ENCODE measurements around the gene FBN1.

DNA sequence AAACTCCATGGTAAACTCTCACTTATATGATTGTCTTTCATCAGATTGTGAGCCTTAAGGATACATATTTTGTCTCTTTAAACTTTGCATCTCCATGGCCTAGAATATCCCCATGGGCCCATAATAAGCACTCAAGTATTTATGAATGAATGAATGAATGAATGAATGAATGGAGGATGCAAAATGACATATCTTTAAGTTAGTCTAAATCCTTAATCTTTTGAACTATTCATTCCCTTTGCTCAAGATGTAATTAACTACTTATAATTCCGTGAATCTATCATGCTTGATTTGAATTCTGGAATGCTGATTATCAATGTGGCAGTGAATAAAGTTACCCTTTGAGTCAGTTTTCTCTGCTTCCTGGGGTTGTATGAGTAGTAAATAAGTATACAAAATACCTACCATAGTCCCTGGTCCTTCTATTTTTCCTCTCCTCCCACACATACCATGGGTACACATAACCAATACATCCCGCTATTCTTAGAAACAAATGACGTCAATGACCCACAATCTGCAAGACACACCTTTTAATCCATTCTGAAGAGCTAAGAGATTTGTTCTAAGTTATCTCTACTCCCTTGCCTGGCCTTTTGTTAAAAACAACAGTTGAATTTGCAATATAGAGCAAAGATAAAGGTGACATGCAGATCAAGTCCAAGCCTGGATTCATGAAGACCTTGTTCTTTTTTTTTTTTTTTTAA, 94.5 kb downstream of the FBN1 start:
- no peak for TF ChIP-seq POLR2A (IDR thresholded peaks at IDR 0.05; ENCODE audit: low read length)
- TF ChIP-seq, protein P1, sequence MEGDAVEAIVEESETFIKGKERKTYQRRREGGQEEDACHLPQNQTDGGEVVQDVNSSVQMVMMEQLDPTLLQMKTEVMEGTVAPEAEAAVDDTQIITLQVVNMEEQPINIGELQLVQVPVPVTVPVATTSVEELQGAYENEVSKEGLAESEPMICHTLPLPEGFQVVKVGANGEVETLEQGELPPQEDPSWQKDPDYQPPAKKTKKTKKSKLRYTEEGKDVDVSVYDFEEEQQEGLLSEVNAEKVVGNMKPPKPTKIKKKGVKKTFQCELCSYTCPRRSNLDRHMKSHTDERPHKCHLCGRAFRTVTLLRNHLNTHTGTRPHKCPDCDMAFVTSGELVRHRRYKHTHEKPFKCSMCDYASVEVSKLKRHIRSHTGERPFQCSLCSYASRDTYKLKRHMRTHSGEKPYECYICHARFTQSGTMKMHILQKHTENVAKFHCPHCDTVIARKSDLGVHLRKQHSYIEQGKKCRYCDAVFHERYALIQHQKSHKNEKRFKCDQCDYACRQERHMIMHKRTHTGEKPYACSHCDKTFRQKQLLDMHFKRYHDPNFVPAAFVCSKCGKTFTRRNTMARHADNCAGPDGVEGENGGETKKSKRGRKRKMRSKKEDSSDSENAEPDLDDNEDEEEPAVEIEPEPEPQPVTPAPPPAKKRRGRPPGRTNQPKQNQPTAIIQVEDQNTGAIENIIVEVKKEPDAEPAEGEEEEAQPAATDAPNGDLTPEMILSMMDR (IDR thresholded peaks at IDR 0.05): no peak
- TF ChIP-seq RFX5 (IDR thresholded peaks at IDR 0.05): no peak
- no peak for TF ChIP-seq RCOR1 (IDR thresholded peaks at IDR 0.05; ENCODE audit: low read depth, low read length)
- TF ChIP-seq, protein P2, sequence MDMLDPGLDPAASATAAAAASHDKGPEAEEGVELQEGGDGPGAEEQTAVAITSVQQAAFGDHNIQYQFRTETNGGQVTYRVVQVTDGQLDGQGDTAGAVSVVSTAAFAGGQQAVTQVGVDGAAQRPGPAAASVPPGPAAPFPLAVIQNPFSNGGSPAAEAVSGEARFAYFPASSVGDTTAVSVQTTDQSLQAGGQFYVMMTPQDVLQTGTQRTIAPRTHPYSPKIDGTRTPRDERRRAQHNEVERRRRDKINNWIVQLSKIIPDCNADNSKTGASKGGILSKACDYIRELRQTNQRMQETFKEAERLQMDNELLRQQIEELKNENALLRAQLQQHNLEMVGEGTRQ (IDR thresholded peaks at IDR 0.05): no peak
- TF ChIP-seq KDM1A (IDR thresholded peaks at IDR 0.05; ENCODE audit: low read depth): no peak
- TF ChIP-seq, protein P3, sequence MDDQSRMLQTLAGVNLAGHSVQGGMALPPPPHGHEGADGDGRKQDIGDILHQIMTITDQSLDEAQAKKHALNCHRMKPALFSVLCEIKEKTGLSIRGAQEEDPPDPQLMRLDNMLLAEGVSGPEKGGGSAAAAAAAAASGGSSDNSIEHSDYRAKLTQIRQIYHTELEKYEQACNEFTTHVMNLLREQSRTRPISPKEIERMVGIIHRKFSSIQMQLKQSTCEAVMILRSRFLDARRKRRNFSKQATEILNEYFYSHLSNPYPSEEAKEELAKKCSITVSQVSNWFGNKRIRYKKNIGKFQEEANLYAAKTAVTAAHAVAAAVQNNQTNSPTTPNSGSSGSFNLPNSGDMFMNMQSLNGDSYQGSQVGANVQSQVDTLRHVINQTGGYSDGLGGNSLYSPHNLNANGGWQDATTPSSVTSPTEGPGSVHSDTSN (IDR thresholded peaks at IDR 0.05): no peak
- TF ChIP-seq MAZ (IDR thresholded peaks at IDR 0.05; ENCODE audit: borderline replicate concordance, low read depth, low read length): no peak
- no peak for TF ChIP-seq SMC3 (IDR thresholded peaks at IDR 0.05)
- TF ChIP-seq JUN (IDR thresholded peaks at IDR 0.05): no peak
- TF ChIP-seq, protein P4, sequence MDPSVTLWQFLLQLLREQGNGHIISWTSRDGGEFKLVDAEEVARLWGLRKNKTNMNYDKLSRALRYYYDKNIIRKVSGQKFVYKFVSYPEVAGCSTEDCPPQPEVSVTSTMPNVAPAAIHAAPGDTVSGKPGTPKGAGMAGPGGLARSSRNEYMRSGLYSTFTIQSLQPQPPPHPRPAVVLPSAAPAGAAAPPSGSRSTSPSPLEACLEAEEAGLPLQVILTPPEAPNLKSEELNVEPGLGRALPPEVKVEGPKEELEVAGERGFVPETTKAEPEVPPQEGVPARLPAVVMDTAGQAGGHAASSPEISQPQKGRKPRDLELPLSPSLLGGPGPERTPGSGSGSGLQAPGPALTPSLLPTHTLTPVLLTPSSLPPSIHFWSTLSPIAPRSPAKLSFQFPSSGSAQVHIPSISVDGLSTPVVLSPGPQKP (IDR thresholded peaks at IDR 0.05; ENCODE audit: low read depth, low read length): no peak
- TF ChIP-seq FOXS1 (CRISPR knock-in tag; IDR thresholded peaks at IDR 0.05): no peak
- TF ChIP-seq TP53 (CRISPR knock-in tag; IDR thresholded peaks at IDR 0.05): no peak
- no peak for TF ChIP-seq CEBPB (IDR thresholded peaks at IDR 0.05)
